ENCODE measurements around the gene ETS1. TPM values are rescaled to one million over a fixed set of nuclear protein-coding genes. Genes with fewer than 3 reads are reported as not detected.
A peak's percentile ranks its signal among the peaks of the same experiment; 100 is the strongest.

Gene ETS1
- polyA plus RNA-seq, 2 of the 4 experiments (the other 2 are of a cell fraction) = 14.5 to 18.8 TPM

- ATAC-seq (no peak), FAIRE-seq (no peak), DNase-seq (ENCODE audit: low read depth in 1 of 2, low spot score in 1 of 2) (no peak)
- 87% methylated on average over 5 of the region's 5 CpGs for WGBS (ENCODE audit: missing lambda C conversion rate)
- no peak overlapping the region for H3K4me3 ChIP-seq
- no peak overlapping the region for H3K27ac ChIP-seq
- no peak overlapping the region for H3K4me2 ChIP-seq
- CTCF ChIA-PET = no interaction called here
- POLR2A ChIA-PET = no interaction called here
- H3K4me1 ChIP-seq = no peaks in the 10 kb centered on the region
- H3K9me3 ChIP-seq = no peaks in the 10 kb centered on the region
- TF ChIP-seq, protein P1, sequence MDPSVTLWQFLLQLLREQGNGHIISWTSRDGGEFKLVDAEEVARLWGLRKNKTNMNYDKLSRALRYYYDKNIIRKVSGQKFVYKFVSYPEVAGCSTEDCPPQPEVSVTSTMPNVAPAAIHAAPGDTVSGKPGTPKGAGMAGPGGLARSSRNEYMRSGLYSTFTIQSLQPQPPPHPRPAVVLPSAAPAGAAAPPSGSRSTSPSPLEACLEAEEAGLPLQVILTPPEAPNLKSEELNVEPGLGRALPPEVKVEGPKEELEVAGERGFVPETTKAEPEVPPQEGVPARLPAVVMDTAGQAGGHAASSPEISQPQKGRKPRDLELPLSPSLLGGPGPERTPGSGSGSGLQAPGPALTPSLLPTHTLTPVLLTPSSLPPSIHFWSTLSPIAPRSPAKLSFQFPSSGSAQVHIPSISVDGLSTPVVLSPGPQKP (IDR thresholded peaks at IDR 0.05; ENCODE audit: low read depth, low read length) = no peak
- TF ChIP-seq MAFK (IDR thresholded peaks at IDR 0.05; ENCODE audit: partially characterized antibody) (no peak), KDM1A (IDR thresholded peaks at IDR 0.05; ENCODE audit: low read depth) (no peak), MAZ (IDR thresholded peaks at IDR 0.05; ENCODE audit: borderline replicate concordance, low read depth, low read length) (no peak), EHMT2 (IDR thresholded peaks at IDR 0.05; ENCODE audit: low read depth) (no peak), TP53 (CRISPR knock-in tag; IDR thresholded peaks at IDR 0.05) (no peak), FOXS1 (CRISPR knock-in tag; IDR thresholded peaks at IDR 0.05) (no peak), HDAC2 (IDR thresholded peaks at IDR 0.05) (no peak), CEBPB (IDR thresholded peaks at IDR 0.05) (no peak)
- TF ChIP-seq, protein P2, sequence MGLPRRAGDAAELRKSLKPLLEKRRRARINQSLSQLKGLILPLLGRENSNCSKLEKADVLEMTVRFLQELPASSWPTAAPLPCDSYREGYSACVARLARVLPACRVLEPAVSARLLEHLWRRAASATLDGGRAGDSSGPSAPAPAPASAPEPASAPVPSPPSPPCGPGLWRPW (IDR thresholded peaks at IDR 0.05) = no peak
These were observed 24.1 kb downstream of the ETS1 start for GRCh38 chr11:128563308-128563707.

GRCh38 chr11:128559496-128560103 is 27.8 kb downstream of the ETS1 start:
- Histone ChIP-seq H3K4me2 (no peak overlapping the region), H3K4me3 (no peak overlapping the region), H3K27ac (no peak overlapping the region), H3K4me1 (no peaks in the 10 kb centered on the region), H3K9me3 (no peaks in the 10 kb centered on the region)
- CTCF ChIA-PET = no interaction called here
- FAIRE-seq = no peak
- POLR2A ChIA-PET = no interaction called here
- no peak for ATAC-seq
- 61% methylated on average over 3 of the region's 3 CpGs for WGBS (ENCODE audit: missing lambda C conversion rate)
- TF ChIP-seq GATA3 (IDR thresholded peaks at IDR 0.05; ENCODE audit: borderline replicate concordance) (no peak), POLR2A (IDR thresholded peaks at IDR 0.05; ENCODE audit: low read length) (no peak), CHD4 (IDR thresholded peaks at IDR 0.05; ENCODE audit: borderline replicate concordance) (no peak), SMC3 (IDR thresholded peaks at IDR 0.05) (no peak)
- TF ChIP-seq, protein P3, sequence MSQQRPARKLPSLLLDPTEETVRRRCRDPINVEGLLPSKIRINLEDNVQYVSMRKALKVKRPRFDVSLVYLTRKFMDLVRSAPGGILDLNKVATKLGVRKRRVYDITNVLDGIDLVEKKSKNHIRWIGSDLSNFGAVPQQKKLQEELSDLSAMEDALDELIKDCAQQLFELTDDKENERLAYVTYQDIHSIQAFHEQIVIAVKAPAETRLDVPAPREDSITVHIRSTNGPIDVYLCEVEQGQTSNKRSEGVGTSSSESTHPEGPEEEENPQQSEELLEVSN (IDR thresholded peaks at IDR 0.05; ENCODE audit: borderline replicate concordance, low read depth) = no peak
- TF ChIP-seq, protein P1 (IDR thresholded peaks at IDR 0.05; ENCODE audit: low read depth, low read length) = no peak
- no peak for DNase-seq (ENCODE audit: low read depth in 1 of 2, low spot score in 1 of 2)

- DNase-seq (ENCODE audit: low read depth in 1 of 2, low spot score in 1 of 2) = peak in 1 of 2 experiments; percentile 24
- Histone ChIP-seq H3K4me1 (no peaks in the 10 kb centered on the region), H3K4me3 (no peak overlapping the region), H3K4me2 (no peak overlapping the region), H3K9me3 (no peaks in the 10 kb centered on the region), H3K27ac (no peak overlapping the region)
- WGBS (ENCODE audit: missing lambda C conversion rate) = 93% methylated on average over 2 of the region's 2 CpGs
- ChIA-PET CTCF (no interaction called here), POLR2A (no interaction called here)
- TF ChIP-seq RCOR1 (IDR thresholded peaks at IDR 0.05; ENCODE audit: low read depth, low read length) (no peak), ZSCAN20 (CRISPR knock-in tag; IDR thresholded peaks at IDR 0.05) (no peak), MYC (IDR thresholded peaks at IDR 0.05; ENCODE audit: borderline replicate concordance, low read length) (no peak), RNF2 (IDR thresholded peaks at IDR 0.05; ENCODE audit: borderline replicate concordance, low read depth) (no peak), TFCP2L1 (CRISPR knock-in tag; IDR thresholded peaks at IDR 0.05) (no peak), PHF8 (IDR thresholded peaks at IDR 0.05; ENCODE audit: borderline replicate concordance, low read depth) (no peak), HOXA7 (CRISPR knock-in tag; IDR thresholded peaks at IDR 0.05) (no peak), FOSB (CRISPR knock-in tag; IDR thresholded peaks at IDR 0.05) (no peak), NFE2L2 (conservative IDR thresholded peaks at IDR 0.05; ENCODE audit: low read length) (no peak), ZC3H11A (IDR thresholded peaks at IDR 0.05) (no peak), KDM5A (IDR thresholded peaks at IDR 0.05) (no peak), EHMT2 (IDR thresholded peaks at IDR 0.05; ENCODE audit: low read depth) (no peak), GATA3 (IDR thresholded peaks at IDR 0.05; ENCODE audit: borderline replicate concordance) (no peak)
- TF ChIP-seq, protein P2 (IDR thresholded peaks at IDR 0.05) = no peak
- TF ChIP-seq, protein P4, sequence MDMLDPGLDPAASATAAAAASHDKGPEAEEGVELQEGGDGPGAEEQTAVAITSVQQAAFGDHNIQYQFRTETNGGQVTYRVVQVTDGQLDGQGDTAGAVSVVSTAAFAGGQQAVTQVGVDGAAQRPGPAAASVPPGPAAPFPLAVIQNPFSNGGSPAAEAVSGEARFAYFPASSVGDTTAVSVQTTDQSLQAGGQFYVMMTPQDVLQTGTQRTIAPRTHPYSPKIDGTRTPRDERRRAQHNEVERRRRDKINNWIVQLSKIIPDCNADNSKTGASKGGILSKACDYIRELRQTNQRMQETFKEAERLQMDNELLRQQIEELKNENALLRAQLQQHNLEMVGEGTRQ (IDR thresholded peaks at IDR 0.05) = no peak
- TF ChIP-seq, protein P5, sequence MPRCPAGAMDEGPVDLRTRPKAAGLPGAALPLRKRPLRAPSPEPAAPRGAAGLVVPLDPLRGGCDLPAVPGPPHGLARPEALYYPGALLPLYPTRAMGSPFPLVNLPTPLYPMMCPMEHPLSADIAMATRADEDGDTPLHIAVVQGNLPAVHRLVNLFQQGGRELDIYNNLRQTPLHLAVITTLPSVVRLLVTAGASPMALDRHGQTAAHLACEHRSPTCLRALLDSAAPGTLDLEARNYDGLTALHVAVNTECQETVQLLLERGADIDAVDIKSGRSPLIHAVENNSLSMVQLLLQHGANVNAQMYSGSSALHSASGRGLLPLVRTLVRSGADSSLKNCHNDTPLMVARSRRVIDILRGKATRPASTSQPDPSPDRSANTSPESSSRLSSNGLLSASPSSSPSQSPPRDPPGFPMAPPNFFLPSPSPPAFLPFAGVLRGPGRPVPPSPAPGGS (IDR thresholded peaks at IDR 0.05) = no peak
- TF ChIP-seq, protein P3 (IDR thresholded peaks at IDR 0.05; ENCODE audit: borderline replicate concordance, low read depth) = no peak
- 0 out of 6 replicates have a peak, but pooled peaks of 1 of the 2 experiments have one; percentile 49 for ATAC-seq
- no peak for FAIRE-seq
These were observed 31.8 kb downstream of the ETS1 start for GRCh38 chr11:128555606-128556005.

Measured in A549 (cell line).